GM21717 (cell line): ENCODE measurements around the gene PNLIPRP2.

ENCODE experiments used
- ATAC-seq: cut with Tn5 transposase; IDR thresholded peaks from one replicate; pipeline ENCODE4 v1.9.1; 2021; ENCODE audit warnings: mild to moderate bottlenecking, moderate library complexity; ENCODE audit not compliant: unreplicated experiment

The PNLIPRP2 gene

DNA sequence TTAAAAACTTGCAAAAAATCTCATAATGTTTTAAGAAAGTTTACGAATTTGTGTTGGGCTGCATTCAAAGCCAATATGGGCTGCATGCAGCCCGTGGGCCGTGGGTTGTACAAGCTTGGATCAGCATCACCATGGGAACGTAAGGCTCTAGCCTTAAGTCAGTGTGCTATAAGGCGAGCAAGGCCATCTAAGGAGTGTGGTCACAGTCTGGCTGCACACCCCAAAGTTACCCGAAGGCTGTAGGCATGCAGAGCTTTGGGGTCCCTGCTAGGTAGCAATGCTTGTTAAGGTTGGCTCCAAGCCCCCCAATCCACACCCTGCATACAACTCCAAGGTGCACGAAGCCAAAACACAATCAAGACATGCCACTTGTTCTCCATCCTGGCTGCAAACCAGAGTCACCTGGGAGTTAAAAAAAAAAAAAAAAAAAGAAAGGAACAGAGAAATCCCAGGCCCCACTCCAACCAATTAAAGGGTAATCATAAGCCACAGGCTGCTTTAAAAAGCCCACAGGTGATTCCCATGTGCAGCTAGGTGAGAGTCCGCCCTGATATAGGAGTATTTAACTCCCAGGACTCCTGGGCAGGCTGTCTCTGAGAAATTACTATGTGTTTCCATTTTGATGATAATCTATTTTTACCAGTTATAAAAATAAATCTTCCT lies 8.5 kb upstream of the PNLIPRP2 start:
- ATAC-seq, result no peak

GRCh38 chr10:116613471-116613870 lies 7.3 kb upstream of the PNLIPRP2 start:
- ATAC-seq, result no peak

- no peak for ATAC-seq
These were observed 6.0 kb upstream of the PNLIPRP2 start for GRCh38 chr10:116614796-116615195.

DNA sequence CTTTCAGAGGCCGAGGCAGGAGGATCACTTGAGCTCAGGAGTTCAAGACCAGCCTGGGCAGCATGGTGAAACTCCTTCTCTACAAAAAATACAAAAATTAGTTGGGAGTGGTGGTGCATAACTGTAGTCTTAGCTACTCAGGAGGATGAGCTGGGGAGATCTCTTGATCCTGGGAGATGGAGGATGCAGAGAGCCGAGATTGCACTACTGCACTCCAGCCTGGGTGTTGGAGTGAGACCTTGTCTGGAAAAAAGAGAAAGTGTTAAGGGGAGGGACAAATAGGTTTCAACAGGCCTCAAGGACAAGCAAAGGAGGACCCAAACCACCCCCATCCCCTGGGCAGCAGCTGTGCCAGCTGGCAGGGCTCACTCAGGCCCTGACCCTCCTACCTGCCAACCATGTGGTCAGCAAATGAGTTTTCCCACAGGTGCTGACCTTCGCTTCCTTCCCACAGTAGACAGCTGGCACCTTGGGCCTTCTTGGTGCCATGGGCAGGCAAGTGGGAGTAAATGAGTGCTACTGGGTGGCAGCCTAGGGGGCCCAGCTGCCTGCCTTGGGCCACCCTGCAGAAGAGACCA lies 5.5 kb upstream of the PNLIPRP2 start:
- ATAC-seq, result no peak

DNA sequence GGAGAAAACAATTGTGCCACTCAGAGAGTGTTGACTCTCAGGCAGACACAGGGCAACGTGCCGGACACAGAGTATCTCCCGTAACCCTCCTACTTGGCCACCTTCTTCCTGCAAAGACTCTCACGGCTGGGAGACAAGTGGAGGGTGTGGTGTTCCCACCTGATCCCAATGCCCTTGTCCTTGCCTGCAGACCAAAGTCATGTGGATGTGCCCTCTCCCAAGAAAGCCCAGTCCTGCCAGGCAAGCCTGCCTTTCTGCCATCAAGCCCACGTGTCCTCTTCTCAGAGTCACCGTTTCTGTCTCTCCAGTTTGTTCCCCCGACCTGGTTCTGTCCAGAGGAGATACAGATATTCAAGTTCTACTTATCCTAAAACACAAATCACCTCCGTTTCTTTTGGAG lies 723 bp downstream of the PNLIPRP2 start:
- no peak for ATAC-seq

DNA sequence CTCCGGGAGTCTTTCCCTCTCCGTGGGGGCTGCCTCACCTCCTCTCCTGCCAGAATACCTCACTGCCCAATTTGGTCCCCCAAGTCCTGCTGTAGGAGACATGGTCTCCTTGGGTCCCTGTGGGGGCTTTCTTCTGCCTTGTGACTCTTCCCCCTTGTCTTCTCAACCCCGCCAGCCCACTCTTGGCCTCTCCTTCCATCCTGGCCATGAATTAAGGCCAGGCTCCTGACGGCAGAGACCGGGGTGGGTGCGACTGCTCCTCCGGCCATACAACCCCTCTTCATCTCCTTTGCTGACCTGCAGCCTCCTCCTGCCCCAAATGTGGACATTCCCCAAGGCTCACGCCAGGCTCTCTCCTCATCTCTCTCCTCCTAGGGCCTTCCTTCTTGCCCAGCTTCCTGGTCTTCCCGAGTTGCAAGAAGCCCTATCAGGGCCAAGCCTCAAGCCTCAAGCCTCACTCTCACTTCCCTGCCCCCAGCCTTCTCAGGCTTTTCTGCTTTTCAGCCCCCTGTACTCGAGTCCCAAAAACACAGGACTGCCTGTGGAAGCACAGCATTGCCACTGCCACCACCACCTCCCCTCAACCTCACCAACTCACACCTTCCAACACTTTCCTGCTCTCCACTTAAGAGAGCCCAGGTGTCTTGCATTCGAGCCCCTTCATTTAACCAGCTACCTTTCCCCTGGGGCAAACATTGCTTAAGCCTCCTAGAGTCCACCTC lies 1.3 kb downstream of the PNLIPRP2 start:
- no peak for ATAC-seq

GRCh38 chr10:116625845-116626244 lies 5.1 kb downstream of the PNLIPRP2 start:
- ATAC-seq, result no peak

DNA sequence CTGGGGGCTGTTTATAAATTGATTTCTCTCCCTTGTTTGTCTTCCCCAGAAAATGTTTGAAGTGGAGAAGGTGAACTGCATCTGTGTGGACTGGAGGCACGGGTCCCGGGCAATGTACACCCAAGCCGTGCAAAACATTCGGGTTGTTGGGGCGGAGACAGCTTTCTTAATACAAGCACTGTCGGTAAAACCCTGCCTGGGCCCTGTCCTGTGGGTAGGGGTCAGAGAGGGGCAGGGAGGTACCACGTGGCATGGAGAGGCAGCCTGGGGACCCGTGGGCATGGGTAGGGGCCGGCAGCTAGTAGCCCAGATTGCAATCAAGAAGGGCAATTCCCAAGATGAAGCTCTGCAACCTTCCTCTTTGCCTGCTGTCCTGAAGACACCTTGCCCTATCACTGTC lies 6.1 kb downstream of the PNLIPRP2 start:
- no peak for ATAC-seq

DNA sequence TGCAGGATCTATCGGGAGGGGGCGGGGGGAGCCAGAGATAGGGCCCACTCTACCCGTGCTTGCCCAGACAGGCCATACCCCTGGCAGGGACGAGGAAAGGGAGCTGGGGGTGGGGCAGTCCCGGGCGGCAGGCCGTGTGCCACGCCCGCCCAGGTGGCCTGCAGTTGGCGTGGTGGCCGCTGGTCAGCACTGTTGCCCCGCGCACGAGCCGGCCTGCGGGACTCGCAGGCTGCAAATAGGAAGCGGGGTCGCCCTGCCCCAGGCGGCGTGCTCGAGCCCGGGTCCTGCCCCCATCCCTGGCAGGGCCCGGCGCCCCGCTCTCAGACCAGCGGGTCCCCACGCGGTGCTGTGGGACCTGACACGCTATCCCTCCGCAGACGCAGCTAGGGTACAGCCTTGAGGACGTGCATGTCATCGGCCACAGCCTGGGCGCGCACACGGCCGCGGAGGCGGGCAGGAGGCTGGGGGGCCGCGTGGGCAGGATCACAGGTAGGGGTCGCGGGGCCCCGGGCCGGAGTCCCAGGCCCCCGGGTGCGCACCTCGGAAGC lies 6.7 kb downstream of the PNLIPRP2 start:
- ATAC-seq, result no peak

DNA sequence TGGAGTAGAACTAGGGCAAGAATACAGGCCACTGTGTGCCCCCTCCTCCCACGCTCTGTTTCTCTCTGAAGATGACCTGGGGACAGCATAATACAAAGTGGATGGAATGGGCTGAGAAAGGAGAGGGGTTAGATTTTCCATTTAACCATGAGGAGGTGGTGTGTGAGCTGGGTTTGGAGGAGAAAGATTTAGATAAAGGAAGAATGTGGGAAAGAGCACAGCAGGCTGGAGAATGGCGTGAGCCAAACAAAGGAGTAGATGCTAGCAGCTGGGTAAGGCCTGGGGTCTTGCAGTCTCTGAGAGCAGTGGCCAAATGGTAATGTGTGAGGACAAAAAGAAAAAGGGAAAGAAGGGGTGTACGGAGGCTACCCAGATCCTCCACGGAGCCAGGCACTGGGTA lies 8.6 kb downstream of the PNLIPRP2 start:
- no peak for ATAC-seq

- ATAC-seq, result no peak
These were observed 9.3 kb downstream of the PNLIPRP2 start for GRCh38 chr10:116630020-116630419.

DNA sequence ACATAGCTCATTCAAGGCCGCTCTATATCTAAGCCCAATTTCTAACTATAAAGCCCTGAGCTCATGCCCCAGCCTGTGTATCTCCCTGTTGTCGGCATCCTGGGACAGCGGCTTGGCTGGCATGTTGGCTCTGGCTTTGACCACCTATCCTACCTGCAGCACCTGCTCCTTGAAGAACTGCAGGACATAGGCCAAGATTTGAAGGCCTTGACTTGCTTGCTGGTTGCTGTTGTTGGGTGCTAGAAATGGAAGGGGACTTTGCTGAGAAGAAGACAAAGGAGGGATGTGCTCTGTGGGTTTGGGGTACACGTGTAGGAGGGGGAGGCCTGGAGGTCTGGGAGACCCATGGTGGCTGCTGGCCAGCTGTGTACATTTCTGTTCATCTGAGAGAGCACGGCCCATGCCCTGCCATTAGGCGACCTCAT lies 11.1 kb downstream of the PNLIPRP2 start:
- ATAC-seq, result no peak

GRCh38 chr10:116632596-116633215 lies 12.0 kb downstream of the PNLIPRP2 start:
- no peak for ATAC-seq

GRCh38 chr10:116633216-116633600 lies 12.5 kb downstream of the PNLIPRP2 start:
- no peak for ATAC-seq

DNA sequence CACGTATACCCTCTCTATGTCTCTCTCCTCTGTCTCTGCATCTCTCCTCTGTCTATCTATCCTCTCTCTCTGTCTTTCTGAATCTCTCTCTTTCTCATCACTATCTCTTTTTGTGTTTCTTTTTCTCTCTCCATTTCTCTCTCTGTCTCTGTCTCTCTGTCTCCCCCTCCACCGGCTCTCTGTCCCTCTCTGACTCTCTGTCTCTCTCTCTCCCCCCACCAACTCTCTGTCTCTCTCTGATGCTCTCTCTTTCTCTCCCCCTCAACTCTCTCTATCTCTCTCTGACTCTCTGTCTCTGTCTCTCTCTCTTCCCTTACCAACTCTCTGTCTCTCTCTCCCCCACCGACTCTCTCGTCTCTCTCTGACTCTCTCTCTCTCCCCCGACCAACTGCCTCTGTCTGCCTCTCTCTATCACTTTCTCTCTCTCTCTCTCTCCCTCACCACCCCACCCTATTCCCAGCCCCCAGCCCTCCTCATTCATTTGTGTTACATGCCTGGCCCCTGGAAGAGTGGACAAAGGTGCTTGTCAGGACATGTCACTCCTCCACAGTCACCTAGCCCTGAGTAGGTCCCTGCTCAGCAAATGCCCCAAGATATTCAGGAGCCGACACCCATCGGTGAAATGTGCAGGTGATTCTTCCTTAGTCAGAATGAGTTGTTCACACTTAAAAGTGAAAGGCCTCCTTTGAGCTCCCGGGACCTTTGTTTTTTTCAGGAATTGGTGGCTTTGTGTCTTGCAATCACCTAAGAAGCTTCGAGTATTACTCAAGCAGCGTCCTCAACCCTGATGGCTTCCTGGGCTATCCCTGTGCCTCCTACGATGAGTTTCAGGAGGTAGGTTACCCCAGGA lies 13.6 kb downstream of the PNLIPRP2 start:
- no peak for ATAC-seq

DNA sequence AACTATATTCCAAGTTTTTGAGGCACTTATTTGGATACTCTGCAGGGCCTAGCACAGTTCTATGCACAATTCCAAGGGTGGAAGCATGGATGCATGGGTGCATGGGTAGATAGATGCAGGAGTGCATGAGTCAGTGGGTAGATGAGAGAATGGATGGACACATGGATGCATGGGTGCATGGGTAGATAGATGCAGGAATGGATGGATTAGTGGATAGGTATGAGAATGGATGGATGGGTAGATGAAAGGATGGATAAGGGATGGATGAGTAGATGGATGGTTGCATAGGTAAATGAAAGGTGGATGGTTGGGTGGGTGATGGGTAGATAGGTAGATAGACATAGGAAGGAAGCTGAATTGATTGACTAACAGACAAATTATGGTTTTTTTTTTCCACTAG lies 15.6 kb downstream of the PNLIPRP2 start:
- ATAC-seq, result no peak

GRCh38 chr10:116636976-116637375 lies 16.2 kb downstream of the PNLIPRP2 start:
- no peak for ATAC-seq

- ATAC-seq, result no peak
These were observed 17.1 kb downstream of the PNLIPRP2 start for GRCh38 chr10:116637830-116638229.

DNA sequence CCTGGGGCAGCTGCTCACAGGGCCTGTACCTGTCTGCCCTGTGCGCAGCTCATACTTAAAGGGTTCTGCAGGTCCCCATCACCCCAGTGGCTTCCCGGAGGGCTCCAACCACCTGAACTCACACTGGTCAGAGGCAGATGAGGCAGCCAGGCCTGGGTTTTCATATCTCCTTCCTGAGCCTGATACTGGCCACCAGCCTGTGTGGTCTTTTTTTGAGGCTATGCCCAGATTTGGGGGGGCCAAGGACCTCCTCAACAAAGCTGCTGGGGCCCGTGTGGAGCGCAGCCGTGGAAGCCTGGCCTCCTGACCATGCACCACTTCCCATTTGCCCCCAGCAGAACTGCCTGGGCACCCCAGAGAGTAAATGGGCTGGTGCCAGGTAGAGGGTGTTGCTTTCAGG lies 25.7 kb downstream of the PNLIPRP2 start:
- ATAC-seq, result no peak

- ATAC-seq, result no peak
These were observed 28.1 kb downstream of the PNLIPRP2 start for GRCh38 chr10:116648903-116649302.

- ATAC-seq, result no peak
These were observed 33.1 kb downstream of the PNLIPRP2 start for GRCh38 chr10:116653885-116654284.
